Sigmoid colon (tissue), 7 donors: ENCODE results near the gene RNASE2. TPM values are rescaled to one million over a fixed set of nuclear protein-coding genes. Genes with fewer than 3 reads are reported as not detected.
"Not testable (repeated sequence)": the region's sequence is repeated elsewhere in the genome, so short reads cannot be mapped to it uniquely, and the experiment has no call there.

ENCODE experiments used
- DNase-seq: peaks from one replicate; pipeline ENCODE4 v3.0.0-alpha.2; 2019
- H3K27ac ChIP-seq, 4 donors: fragments of 200-600 bp; sonication (generic); one replicate each; pipeline ENCODE4 v1.5.1; 2016 to 2019; ENCODE audit warnings: mild to moderate bottlenecking in 1 of 4
- H3K27me3 ChIP-seq, 3 donors: fragments of 200-600 bp; sonication (generic); one replicate each; pipeline ENCODE4 v1.5.1; 2019; ENCODE audit warnings: mild to moderate bottlenecking in 1 of 3
- H3K36me3 ChIP-seq, 4 donors: fragments of 200-600 bp; sonication (generic); one replicate each; pipeline ENCODE4 v1.5.1; 2016 to 2019
- H3K4me1 ChIP-seq, 4 donors: fragments of 200-600 bp; sonication (generic); one replicate each; pipeline ENCODE4 v1.5.1; 2017 to 2019
- H3K4me3 ChIP-seq, 4 donors: fragments of 200-600 bp; sonication (generic); one replicate each; pipeline ENCODE4 v1.5.1; 2017 to 2019; ENCODE audit warnings: mild to moderate bottlenecking in 2 of 4, moderate library complexity in 1 of 4
- H3K9me3 ChIP-seq, 4 donors: fragments of 200-600 bp in 3 of 4; sonication (generic) in 3 of 4; one replicate each; pipeline versions ENCODE4 v1.5.1 to v1.6.1; 2013 to 2019
- EP300 ChIP-seq, 4 donors: sonication (generic); formaldehyde crosslinking; IDR thresholded peaks; one replicate each; pipeline ENCODE4 v1.6.1; 2017; ENCODE audit warnings: antibody characterized with exemption in 4 of 4
- POLR2A ChIP-seq, 2 donors: fragments of 450-650 bp; IDR thresholded peaks; one replicate each; pipeline ENCODE4 v1.6.1; 2016; ENCODE audit warnings: antibody characterized with exemption in 2 of 2, mild to moderate bottlenecking in 2 of 2, moderate library complexity in 2 of 2
- POLR2AphosphoS5 ChIP-seq, 4 donors: sonication (generic); formaldehyde crosslinking; IDR thresholded peaks; one replicate each; pipeline ENCODE4 v1.6.1; 2017; ENCODE audit warnings: antibody characterized with exemption in 4 of 4
- WGBS, 2 donors: extraction: QIAGEN DNeasy Blood & Tissue Kit; methylation state at CpG; one replicate each; pipeline ENCODE4 v1.1.7; 2013; 5-methylcytosine and 5-hydroxymethylcytosine counted together
- intact Hi-C: fragments of 100-400 bp; cut with DNase I; formaldehyde crosslinking; loops from one replicate; pipeline ENCODE4 v1.15.1; 2023
- polyA plus RNA-seq, 3 donors: library from polyadenylated mRNA; stranded (reverse); fragments of 200-250 nt; gene quantifications; one replicate each; pipeline ENCODE4 v1.2.3, GENCODE V29; 2013
- total RNA-seq, 4 donors: library from RNA; depleted of rRNA; stranded (reverse); fragments of >200 nt; gene quantifications; one replicate each; pipeline ENCODE4 v1.1.0, GENCODE V29; 2016
- TF ChIP-seq, protein P1 (sequence below), 4 experiments: fragments of 450-650 bp in 3 of 4; fragments of 200-600 bp in 1 of 4; IDR thresholded peaks; one replicate each; pipeline ENCODE4 v1.5.1; 2016 to 2019; ENCODE audit warnings: antibody characterized with exemption in 4 of 4, mild to moderate bottlenecking in 3 of 4, moderate library complexity in 2 of 4
- donor health status: healthy with polysubstance abuse.
- donor health status: Bipolar disorder and iron deficiency.
- donor health status: healthy.

Gene RNASE2
- total RNA-seq: 10 to 100 TPM in 1 of 4 donors, 1 to 10 TPM in 2, not detected in 1; 2.1 to 14.3 (median 2.9) TPM
- polyA plus RNA-seq: 1 to 10 TPM in 2 of 3 donors, not detected in 1; 3.1 to 3.2 TPM

DNA sequence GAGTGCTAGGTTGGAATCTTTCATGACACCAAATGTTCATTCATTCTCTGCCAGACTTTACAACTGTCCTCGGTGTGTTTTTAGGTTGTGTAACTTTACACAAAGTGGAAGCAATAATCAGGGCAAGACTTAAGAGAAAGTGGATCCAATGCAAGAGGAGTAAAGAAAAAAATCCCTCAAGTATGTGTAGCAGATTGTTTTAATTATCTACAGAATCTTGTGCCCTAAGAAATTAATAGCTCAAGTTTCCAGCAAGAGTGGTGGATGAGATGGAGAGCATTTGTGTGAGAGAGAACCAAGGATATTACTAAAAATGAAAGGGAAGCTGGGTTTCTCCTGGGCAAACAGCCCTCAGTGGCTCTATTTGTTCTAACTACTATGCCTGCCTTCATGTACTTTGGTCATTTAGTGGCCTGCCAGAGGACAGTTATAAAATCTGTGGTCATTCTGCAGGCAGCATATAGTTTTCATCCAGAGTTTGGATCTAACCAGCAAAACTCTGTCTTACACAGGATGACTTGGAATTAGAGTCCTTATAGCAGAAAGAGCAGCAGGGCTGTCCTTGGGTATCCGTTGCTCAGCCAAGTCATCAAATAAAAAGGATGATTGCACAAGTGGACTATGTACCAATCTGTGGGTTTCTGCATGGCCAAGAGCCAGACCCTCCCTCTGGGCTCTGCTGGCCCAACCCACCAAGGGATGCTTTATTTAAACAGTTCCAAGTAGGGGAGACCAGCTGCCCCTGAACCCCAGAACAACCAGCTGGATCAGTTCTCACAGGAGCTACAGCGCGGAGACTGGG lies at the start of gene RNASE2:
Gene RNASE2, plus strand, starts transcription at position 752 of the 802 bp plus-strand sequence. CDS start 285 bp downstream, outside the sequence.
- H3K27me3 ChIP-seq, H3K27ac ChIP-seq, H3K9me3 ChIP-seq, DNase-seq, intact Hi-C loops, H3K36me3 ChIP-seq, H3K4me3 ChIP-seq, H3K4me1 ChIP-seq: not testable (repeated sequence)
- 55 to 70% methylated on average over 4 of the region's 4 CpGs for WGBS, 2 donors

DNA sequence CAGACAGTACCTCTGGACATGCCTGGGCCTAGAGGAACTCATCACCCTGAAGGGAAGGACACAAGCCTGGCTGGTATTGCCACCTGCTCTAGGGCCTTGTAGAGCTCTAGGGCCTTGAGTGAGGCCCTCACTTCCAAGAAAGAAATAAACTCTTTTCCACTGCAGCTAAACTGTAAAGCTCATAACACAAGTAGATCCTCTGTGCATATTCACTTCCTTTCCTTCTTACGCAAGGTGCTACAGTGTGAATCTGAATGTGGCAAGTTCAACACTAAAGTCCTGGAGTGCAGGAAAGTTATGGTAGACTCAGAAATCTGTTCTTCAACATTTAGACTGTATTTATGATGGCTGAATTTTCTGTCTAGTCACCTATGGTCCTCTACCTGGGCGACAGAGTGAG lies 49.6 kb upstream of the RNASE2 start:
- H3K9me3 ChIP-seq: no peaks in the 10 kb centered on the region
- TF ChIP-seq, protein P1, sequence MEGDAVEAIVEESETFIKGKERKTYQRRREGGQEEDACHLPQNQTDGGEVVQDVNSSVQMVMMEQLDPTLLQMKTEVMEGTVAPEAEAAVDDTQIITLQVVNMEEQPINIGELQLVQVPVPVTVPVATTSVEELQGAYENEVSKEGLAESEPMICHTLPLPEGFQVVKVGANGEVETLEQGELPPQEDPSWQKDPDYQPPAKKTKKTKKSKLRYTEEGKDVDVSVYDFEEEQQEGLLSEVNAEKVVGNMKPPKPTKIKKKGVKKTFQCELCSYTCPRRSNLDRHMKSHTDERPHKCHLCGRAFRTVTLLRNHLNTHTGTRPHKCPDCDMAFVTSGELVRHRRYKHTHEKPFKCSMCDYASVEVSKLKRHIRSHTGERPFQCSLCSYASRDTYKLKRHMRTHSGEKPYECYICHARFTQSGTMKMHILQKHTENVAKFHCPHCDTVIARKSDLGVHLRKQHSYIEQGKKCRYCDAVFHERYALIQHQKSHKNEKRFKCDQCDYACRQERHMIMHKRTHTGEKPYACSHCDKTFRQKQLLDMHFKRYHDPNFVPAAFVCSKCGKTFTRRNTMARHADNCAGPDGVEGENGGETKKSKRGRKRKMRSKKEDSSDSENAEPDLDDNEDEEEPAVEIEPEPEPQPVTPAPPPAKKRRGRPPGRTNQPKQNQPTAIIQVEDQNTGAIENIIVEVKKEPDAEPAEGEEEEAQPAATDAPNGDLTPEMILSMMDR (IDR thresholded peaks at IDR 0.05): no peak
- TF ChIP-seq POLR2A (IDR thresholded peaks at IDR 0.05) (no peak), EP300 (IDR thresholded peaks at IDR 0.05) (no peak), POLR2AphosphoS5 (IDR thresholded peaks at IDR 0.05) (no peak)
- 92% methylated on average over 2 of the region's 2 CpGs for WGBS, 2 donors
- H3K4me1 ChIP-seq: no peaks in the 10 kb centered on the region
- no peaks in the 10 kb centered on the region for H3K36me3 ChIP-seq
- H3K27me3 ChIP-seq: no peaks in the 10 kb centered on the region
- H3K4me3 ChIP-seq: no peak overlapping the region
- intact Hi-C loops: no loop called here
- DNase-seq: no peak
- H3K27ac ChIP-seq: no peak overlapping the region

DNA sequence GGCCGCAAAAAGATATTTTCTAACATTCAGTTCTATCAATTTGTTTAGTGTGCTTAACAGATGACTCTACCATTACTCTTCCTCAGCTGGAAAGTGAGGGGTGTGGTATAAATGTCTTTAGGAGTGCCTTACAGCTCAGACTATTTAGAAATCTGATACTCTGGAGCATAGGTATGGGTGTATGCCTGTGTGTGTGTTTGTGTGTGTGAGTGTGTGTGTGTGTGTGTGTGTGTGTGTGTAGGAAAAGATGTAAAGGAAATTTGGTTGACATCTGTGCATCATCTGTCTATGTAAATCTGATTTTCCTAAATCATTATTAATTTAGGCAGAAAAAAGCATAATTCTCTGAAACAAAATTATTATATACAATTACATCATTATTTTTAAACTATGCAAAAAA lies 48.1 kb upstream of the RNASE2 start:
- Histone ChIP-seq H3K27me3 (no peaks in the 10 kb centered on the region), H3K9me3 (no peaks in the 10 kb centered on the region), H3K36me3 (no peaks in the 10 kb centered on the region), H3K4me1 (no peaks in the 10 kb centered on the region), H3K4me3 (no peak overlapping the region), H3K27ac (no peak overlapping the region)
- WGBS, 2 donors: 97 to 99% methylated on average over 1 of the region's 1 CpG
- no peak for TF ChIP-seq EP300 (IDR thresholded peaks at IDR 0.05)
- no peak for TF ChIP-seq POLR2A (IDR thresholded peaks at IDR 0.05)
- no peak for TF ChIP-seq POLR2AphosphoS5 (IDR thresholded peaks at IDR 0.05)
- TF ChIP-seq, protein P1 (IDR thresholded peaks at IDR 0.05): no peak
- DNase-seq: no peak
- intact Hi-C loops: no loop called here

DNA sequence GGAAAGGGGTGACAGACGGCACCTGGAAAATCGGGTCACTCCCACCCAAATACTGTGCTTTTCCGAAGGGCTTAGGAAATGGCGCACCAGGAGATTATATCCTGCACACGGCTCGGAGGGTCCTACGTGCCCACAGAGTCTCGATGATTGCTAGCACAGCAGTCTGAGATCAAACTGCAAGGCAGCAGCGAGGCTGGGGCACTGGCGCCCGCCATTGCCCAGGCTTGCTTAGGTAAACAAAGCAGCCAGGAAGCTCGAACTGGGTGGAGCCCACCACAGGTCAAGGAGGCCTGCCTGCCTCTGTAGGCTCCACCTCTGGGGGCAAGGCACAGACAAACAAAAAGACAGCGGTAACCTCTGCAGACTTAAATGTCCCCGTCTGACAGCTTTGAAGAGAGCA lies 44.5 kb upstream of the RNASE2 start:
- intact Hi-C loops, H3K36me3 ChIP-seq, H3K9me3 ChIP-seq, H3K4me3 ChIP-seq, H3K27me3 ChIP-seq, H3K4me1 ChIP-seq, H3K27ac ChIP-seq, DNase-seq: not testable (repeated sequence)
- WGBS, 2 donors: 79 to 83% methylated on average over 14 of the region's 14 CpGs

DNA sequence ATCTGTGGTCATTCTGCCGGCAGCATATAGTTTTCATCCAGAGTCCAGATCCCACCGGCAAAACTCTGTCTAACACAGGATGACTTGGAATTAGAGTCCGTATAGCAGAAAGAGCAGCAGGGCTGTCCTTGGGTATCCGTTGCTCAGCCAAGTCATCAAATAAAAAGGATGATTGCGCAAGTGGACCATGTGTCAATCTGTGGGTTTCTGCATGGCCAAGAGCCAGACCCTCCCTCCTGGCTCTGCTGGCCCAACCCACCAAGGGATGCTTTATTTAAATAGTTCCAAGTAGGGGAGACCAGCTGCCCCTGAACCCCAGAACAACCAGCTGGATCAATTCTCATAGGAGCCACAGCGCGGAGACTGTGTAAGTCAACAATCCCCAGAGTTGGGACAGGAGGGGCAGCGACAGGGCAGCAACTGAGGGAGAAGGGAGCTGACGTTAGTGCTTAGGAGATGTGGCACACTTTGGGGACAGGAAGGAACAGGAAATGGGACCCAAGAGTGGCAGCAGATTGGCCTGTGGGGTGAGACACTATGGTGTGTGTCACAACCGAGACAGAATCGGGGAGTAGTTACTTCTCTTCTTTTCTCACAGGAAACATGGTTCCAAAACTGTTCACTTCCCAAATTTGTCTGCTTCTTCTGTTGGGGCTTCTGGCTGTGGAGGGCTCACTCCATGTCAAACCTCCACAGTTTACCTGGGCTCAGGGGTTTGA lies 36.1 kb upstream of the RNASE2 start:
- intact Hi-C loops, DNase-seq, H3K27ac ChIP-seq, H3K4me3 ChIP-seq, H3K9me3 ChIP-seq, H3K36me3 ChIP-seq, H3K27me3 ChIP-seq, H3K4me1 ChIP-seq: not testable (repeated sequence)
- whole genome bisulfite sequencing, 2 donors: 69 to 81% methylated on average over 11 of the region's 11 CpGs

DNA sequence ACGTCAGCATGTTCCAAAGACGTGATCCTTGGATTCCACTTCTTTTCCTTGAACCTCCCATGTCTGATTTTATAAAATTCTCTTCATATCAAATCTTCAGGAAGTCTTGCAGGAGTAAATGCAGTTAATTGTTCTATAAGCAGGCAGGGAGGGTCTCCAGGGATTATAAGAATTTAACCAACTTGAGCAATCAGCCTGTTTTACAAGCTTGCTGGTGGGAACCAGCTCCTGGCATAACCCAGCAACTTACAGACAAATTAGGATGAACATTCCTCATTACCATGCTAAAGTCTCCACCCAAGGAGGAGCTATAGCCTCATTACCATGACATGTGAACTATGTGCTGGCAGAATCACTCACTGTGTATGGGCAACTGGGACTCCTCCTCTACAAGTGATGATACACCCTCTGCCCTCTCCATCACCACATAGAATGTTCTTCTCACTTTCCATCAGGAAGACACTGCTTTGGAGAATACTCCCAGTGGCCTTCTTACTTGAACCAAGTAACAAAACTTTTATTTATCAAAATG lies 31.5 kb upstream of the RNASE2 start:
- H3K9me3 ChIP-seq, H3K27ac ChIP-seq, H3K36me3 ChIP-seq, H3K27me3 ChIP-seq, intact Hi-C loops, DNase-seq, H3K4me3 ChIP-seq, H3K4me1 ChIP-seq: not testable (repeated sequence)
- WGBS, 2 donors: 39% methylated on average over 2 of the region's 2 CpGs
